Panc1 (cell line): Measurements from ENCODE around the gene TRIM25.

Experiments used
- CTCF ChIP-seq: fragments of 450-650 bp; IDR thresholded peaks from 2 replicates; pipeline ENCODE4 v1.5.1; 2017; ENCODE audit warnings: mild to moderate bottlenecking
- POLR2AphosphoS5 ChIP-seq: IDR thresholded peaks from 2 replicates; pipeline ENCODE4 v1.6.1; 2012; ENCODE audit warnings: mild to moderate bottlenecking, low read depth, low read length, moderate library complexity
- SIN3A ChIP-seq: IDR thresholded peaks from 2 replicates; pipeline ENCODE4 v1.6.1; 2012; ENCODE audit warnings: low read depth, mild to moderate bottlenecking, low read length, moderate library complexity, borderline replicate concordance; ENCODE audit not compliant: insufficient read depth
- TCF7L2 ChIP-seq: IDR thresholded peaks from 2 replicates; pipeline ENCODE4 v1.6.1; 2011; ENCODE audit warnings: mild to moderate bottlenecking, low read depth, low read length, inconsistent platforms

GRCh38 chr17:56914581-56915273 is 878 bp upstream of the TRIM25 start:
- no peak for TF ChIP-seq CTCF
- peak; percentile 64; the same call in 1 of the 2 replicates for TF ChIP-seq POLR2AphosphoS5
- no peak for TF ChIP-seq TCF7L2
- no peak for TF ChIP-seq SIN3A
